GM23338 (cell line): ENCODE results near the gene LIFR. TPM values are rescaled to one million over a fixed set of nuclear protein-coding genes. Genes with fewer than 3 reads are reported as not detected.
A peak's percentile ranks its signal among the peaks of the same experiment; 100 is the strongest.

Source experiments
- ATAC-seq: fragments of 200-7000 bp; cut with Tn5 transposase; 3 replicates; pipeline ENCODE4 v1.9.1; 2020
- DNase-seq: peaks from one replicate; pipeline ENCODE4 v3.0.0-alpha.2; 2015; ENCODE audit warnings: low spot score
- H2AFZ ChIP-seq: fragments of 200-600 bp; sonication (generic); 2 replicates; pipeline ENCODE4 v1.8.0; 2016; ENCODE audit warnings: antibody characterized with exemption, mild to moderate bottlenecking, moderate library complexity
- H3F3A ChIP-seq: fragments of 200-600 bp; sonication (generic); replicated peaks from 2 replicates; pipeline ENCODE4 v1.8.0; 2017; ENCODE audit warnings: antibody characterized with exemption, mixed run types, low read depth
- H3K27ac ChIP-seq: fragments of 200-600 bp; sonication (generic); 2 replicates; pipeline ENCODE4 v1.6.1; 2016; ENCODE audit warnings: low read depth
- H3K27me3 ChIP-seq: fragments of 200-600 bp; sonication (generic); 2 replicates; pipeline ENCODE4 v1.8.0; 2016; ENCODE audit warnings: mild to moderate bottlenecking, mixed run types, moderate library complexity; ENCODE audit not compliant: insufficient read depth
- H3K36me3 ChIP-seq: fragments of 200-600 bp; sonication (generic); 2 replicates; pipeline ENCODE4 v1.8.0; 2016; ENCODE audit warnings: mild to moderate bottlenecking; ENCODE audit not compliant: insufficient read depth
- H3K4me1 ChIP-seq: fragments of 200-600 bp; sonication (generic); 2 replicates; pipeline ENCODE4 v1.8.0; 2016; ENCODE audit warnings: mild to moderate bottlenecking, moderate library complexity; ENCODE audit not compliant: insufficient read depth
- H3K4me2 ChIP-seq: fragments of 200-600 bp; sonication (generic); 2 replicates; pipeline ENCODE4 v1.7.1; 2017; ENCODE audit warnings: mixed run types
- H3K4me3 ChIP-seq: fragments of 200-600 bp; sonication (generic); 2 replicates; pipeline ENCODE4 v1.6.1; 2016; ENCODE audit warnings: mixed run types
- H3K79me2 ChIP-seq: fragments of 200-600 bp; sonication (generic); replicated peaks from 2 replicates; pipeline ENCODE4 v1.8.0; 2017; ENCODE audit warnings: mild to moderate bottlenecking; ENCODE audit not compliant: insufficient read depth
- H3K9me2 ChIP-seq: fragments of 200-600 bp; sonication (generic); 2 replicates; pipeline ENCODE4 v1.8.0; 2017; ENCODE audit not compliant: insufficient read depth
- H4K20me1 ChIP-seq: fragments of 200-600 bp; sonication (generic); replicated peaks from 2 replicates; pipeline ENCODE4 v1.8.0; 2017; ENCODE audit warnings: mild to moderate bottlenecking; ENCODE audit not compliant: insufficient read depth
- H3K27ac Mint-ChIP-seq: 2 replicates; pipeline ENCODE4 v1.8.0; 2020; ENCODE audit warnings: inconsistent platforms, mild to moderate bottlenecking, moderate library complexity, mixed read lengths
- H3K27me3 Mint-ChIP-seq: 3 replicates; pipeline ENCODE4 v1.8.0; 2022; ENCODE audit warnings: low read depth, mild to moderate bottlenecking, moderate library complexity, mixed read lengths, inconsistent platforms; ENCODE audit not compliant: insufficient read depth, poor library complexity
- H3K36me3 Mint-ChIP-seq: 3 replicates; pipeline ENCODE4 v1.8.0; 2021; ENCODE audit warnings: low read depth, mild to moderate bottlenecking, inconsistent platforms, moderate library complexity, mixed read lengths
- H3K4me1 Mint-ChIP-seq: 3 replicates; pipeline ENCODE4 v1.8.0; 2020; ENCODE audit warnings: mild to moderate bottlenecking, inconsistent platforms, mixed read lengths
- H3K4me3 Mint-ChIP-seq: 3 replicates; pipeline ENCODE4 v1.8.0; 2021; ENCODE audit warnings: moderate library complexity, mild to moderate bottlenecking, inconsistent platforms, mixed read lengths
- H3K9me3 Mint-ChIP-seq: 3 replicates; pipeline ENCODE4 v1.8.0; 2020; ENCODE audit warnings: moderate library complexity, mild to moderate bottlenecking, inconsistent platforms, mixed read lengths
- CREB1 ChIP-seq: fragments of 250-450 bp; sonication (Bioruptor Pico); IDR thresholded peaks from 2 replicates; pipeline ENCODE4 v1.5.0; 2020; ENCODE audit warnings: low read depth, mild to moderate bottlenecking, moderate library complexity
- CTCF ChIP-seq, 2 experiments: fragments of 200-600 bp in 1 of 2; sonication (generic) in 1 of 2; conservative IDR thresholded peaks; 2 replicates each; pipeline versions ENCODE4 v1.5.1 to v1.6.1; 2016 to 2017; ENCODE audit warnings: antibody characterized with exemption in 2 of 2, low read depth in 2 of 2, mild to moderate bottlenecking in 2 of 2, moderate library complexity in 1 of 2
- ETS1 ChIP-seq: IDR thresholded peaks from 2 replicates; pipeline ENCODE4 v1.6.1; 2016; ENCODE audit warnings: antibody characterized with exemption
- EZH2 ChIP-seq: fragments of 200-600 bp; sonication (generic); IDR thresholded peaks from one replicate; pipeline ENCODE4 v1.8.0; 2017; ENCODE audit warnings: antibody characterized with exemption, mild to moderate bottlenecking, low read depth; ENCODE audit not compliant: unreplicated experiment
- EZH2phosphoT487 ChIP-seq: fragments of 200-600 bp; sonication (generic); IDR thresholded peaks from one replicate; pipeline ENCODE4 v1.8.1; 2018; ENCODE audit warnings: antibody characterized with exemption; ENCODE audit not compliant: unreplicated experiment
- JUNB ChIP-seq: IDR thresholded peaks from one replicate; pipeline ENCODE4 v1.6.1; 2016; ENCODE audit warnings: antibody characterized with exemption; ENCODE audit not compliant: unreplicated experiment
- NANOG ChIP-seq: IDR thresholded peaks from 2 replicates; pipeline ENCODE4 v1.6.1; 2016; ENCODE audit warnings: antibody characterized with exemption, borderline replicate concordance
- POLR2AphosphoS5 ChIP-seq: IDR thresholded peaks from 2 replicates; pipeline ENCODE4 v1.6.1; 2016; ENCODE audit warnings: antibody characterized with exemption, low read depth
- REST ChIP-seq: IDR thresholded peaks from one replicate; pipeline ENCODE4 v1.6.1; 2018; ENCODE audit warnings: antibody characterized with exemption; ENCODE audit not compliant: unreplicated experiment
- STAT1 ChIP-seq: IDR thresholded peaks from one replicate; pipeline ENCODE4 v1.6.1; 2016; ENCODE audit warnings: antibody characterized with exemption; ENCODE audit not compliant: unreplicated experiment
- ZNF114 ChIP-seq: fragments of 250-450 bp; sonication (Bioruptor Pico); IDR thresholded peaks from 2 replicates; pipeline ENCODE4 v1.5.0; 2020; ENCODE audit warnings: mild to moderate bottlenecking, moderate library complexity
- ZNF331 ChIP-seq: fragments of 250-450 bp; sonication (Bioruptor Pico); IDR thresholded peaks from 2 replicates; pipeline ENCODE4 v1.5.0; 2020; ENCODE audit warnings: low read depth, mild to moderate bottlenecking, moderate library complexity
- ZNF462 ChIP-seq: fragments of 250-450 bp; sonication (Bioruptor Pico); IDR thresholded peaks from 2 replicates; pipeline ENCODE4 v1.5.0; 2020; ENCODE audit warnings: mild to moderate bottlenecking, moderate library complexity
- polyA plus RNA-seq: library from polyadenylated mRNA; unstranded; fragments of >200 nt; fragmentation: Nextera tagmentation; extraction: Ambion mirVana; gene quantifications from 2 replicates; pipeline ENCODE4 v1.2.1, GENCODE V29; 2016
- total RNA-seq: library from RNA; depleted of rRNA; stranded (reverse); fragments of >200 nt; shearing (Covaris generic); gene quantifications from 2 replicates; pipeline ENCODE4 v1.2.3, GENCODE V29; 2014

The LIFR gene
- total and polyA plus RNA-seq, 2 experiments from 2014 or later = 11.0 to 25.2 TPM

GRCh38 chr5:38556088-38556598 lies 303 bp downstream of the LIFR start:
- TF ChIP-seq JUNB (no peak), ZNF114 (CRISPR knock-in tag) (no peak), ZNF462 (CRISPR knock-in tag) (no peak), ZNF331 (CRISPR knock-in tag) (no peak), EZH2 (no peak), NANOG (no peak), CTCF (conservative IDR thresholded peaks at IDR 0.05; ENCODE audit: low read depth in 2 of 2) (no peak), POLR2AphosphoS5 (no peak), ETS1 (no peak), EZH2phosphoT487 (no peak), REST (no peak), STAT1 (no peak), CREB1 (no peak)
- no peaks in the 10 kb centered on the region for H3K36me3 ChIP-seq
- Mint-ChIP-seq H3K36me3 (peaks cover 3% of the 10 kb centered on the region; the same call in 1 of the 3 replicates), H3K27me3 (peaks cover 6% of the 10 kb centered on the region), H3K4me3 (peak overlapping the region; percentile 96), H3K9me3 (no peaks in the 10 kb centered on the region; the same call in 2 of the 3 replicates), H3K4me1 (peaks cover 32% of the 10 kb centered on the region), H3K27ac (no peak overlapping the region)
- peaks cover 40% of the 10 kb centered on the region for H3K79me2 ChIP-seq
- H3K9me2 ChIP-seq = no peaks in the 10 kb centered on the region
- no peaks in the 10 kb centered on the region for H3K27me3 ChIP-seq
- DNase-seq (peak; percentile 60), ATAC-seq (peak; percentile 56)
- H3K4me3 ChIP-seq = peak overlapping the region; percentile 85
- H2AFZ ChIP-seq = no peak overlapping the region
- H4K20me1 ChIP-seq = peaks cover 6% of the 10 kb centered on the region; the same call in 1 of the 2 replicates
- H3F3A ChIP-seq = no peaks in the 10 kb centered on the region
- H3K4me2 ChIP-seq = peak overlapping the region; percentile 90
- H3K4me1 ChIP-seq = peaks cover 25% of the 10 kb centered on the region
- H3K27ac ChIP-seq = no peak overlapping the region
